Loucy (cell line): ENCODE data around the gene ARID1B.

ENCODE experiments used
- EZH2phosphoT487 ChIP-seq: fragments of 200-600 bp; IDR thresholded peaks from 2 replicates; pipeline ENCODE4 v1.6.1; 2018; ENCODE audit warnings: antibody characterized with exemption, mild to moderate bottlenecking, moderate library complexity, borderline replicate concordance
- TF ChIP-seq, protein P1 (sequence below): fragments of 200-600 bp; sonication (generic); conservative IDR thresholded peaks from 2 replicates; pipeline ENCODE4 v1.5.1; 2014; ENCODE audit warnings: mild to moderate bottlenecking, antibody characterized with exemption, low read length

DNA sequence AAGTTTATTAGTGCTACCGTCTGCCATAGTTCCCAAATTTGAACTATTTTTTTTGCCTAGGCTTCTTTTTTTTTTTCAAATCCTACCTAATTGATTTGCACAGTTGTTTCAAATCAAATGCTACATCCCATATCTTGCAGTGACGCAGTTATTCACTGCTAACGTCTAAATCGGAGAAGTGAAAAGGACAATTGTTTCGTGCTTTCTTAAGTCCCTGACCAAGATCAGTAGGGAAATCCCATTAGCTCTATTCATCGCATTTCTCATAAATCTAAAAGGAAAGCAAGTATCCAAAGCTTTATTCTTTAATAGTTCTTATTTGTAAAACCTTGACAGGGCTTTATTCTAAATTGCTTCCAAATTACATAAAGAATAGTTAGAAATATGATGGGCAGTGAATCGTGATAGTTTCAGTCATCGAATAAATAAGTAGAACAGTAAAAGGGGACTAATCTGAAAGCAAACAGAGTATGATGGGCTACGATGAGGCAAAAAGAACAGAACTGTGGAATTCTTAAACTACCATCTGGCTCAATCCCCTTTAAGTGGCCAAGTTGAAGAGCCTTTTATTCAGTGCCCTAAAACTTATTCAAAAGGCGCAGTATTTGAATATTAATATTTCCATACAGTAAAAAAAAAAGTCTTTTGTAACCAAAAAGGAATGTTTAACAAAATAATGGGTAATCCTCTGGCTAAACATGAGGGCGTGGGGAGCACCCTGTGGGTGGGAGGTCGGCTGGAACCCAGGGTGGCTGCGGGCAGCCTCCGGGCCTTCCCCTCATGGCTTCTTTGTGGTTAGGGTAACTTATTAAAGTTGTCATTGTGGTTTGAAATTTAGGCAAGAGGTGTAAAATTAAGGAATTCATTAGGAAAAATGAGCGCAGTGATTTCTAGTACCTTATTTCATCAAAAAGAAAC lies 3.0 kb upstream of the ARID1B start:
- TF ChIP-seq EZH2phosphoT487 = no peak
- TF ChIP-seq, protein P1, sequence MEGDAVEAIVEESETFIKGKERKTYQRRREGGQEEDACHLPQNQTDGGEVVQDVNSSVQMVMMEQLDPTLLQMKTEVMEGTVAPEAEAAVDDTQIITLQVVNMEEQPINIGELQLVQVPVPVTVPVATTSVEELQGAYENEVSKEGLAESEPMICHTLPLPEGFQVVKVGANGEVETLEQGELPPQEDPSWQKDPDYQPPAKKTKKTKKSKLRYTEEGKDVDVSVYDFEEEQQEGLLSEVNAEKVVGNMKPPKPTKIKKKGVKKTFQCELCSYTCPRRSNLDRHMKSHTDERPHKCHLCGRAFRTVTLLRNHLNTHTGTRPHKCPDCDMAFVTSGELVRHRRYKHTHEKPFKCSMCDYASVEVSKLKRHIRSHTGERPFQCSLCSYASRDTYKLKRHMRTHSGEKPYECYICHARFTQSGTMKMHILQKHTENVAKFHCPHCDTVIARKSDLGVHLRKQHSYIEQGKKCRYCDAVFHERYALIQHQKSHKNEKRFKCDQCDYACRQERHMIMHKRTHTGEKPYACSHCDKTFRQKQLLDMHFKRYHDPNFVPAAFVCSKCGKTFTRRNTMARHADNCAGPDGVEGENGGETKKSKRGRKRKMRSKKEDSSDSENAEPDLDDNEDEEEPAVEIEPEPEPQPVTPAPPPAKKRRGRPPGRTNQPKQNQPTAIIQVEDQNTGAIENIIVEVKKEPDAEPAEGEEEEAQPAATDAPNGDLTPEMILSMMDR = no peak
